Neural progenitor cell (in vitro differentiated cells): ENCODE data around the gene ZNF786. TPM values are rescaled to one million over a fixed set of nuclear protein-coding genes. Genes with fewer than 3 reads are reported as not detected.

Source experiments
- DNase-seq: peaks from one replicate; pipeline ENCODE4 v3.0.0-alpha.2; 2016; ENCODE audit warnings: low spot score
- H2AFZ ChIP-seq: fragments of 200-600 bp; sonication (generic); replicated peaks from 2 replicates; pipeline ENCODE4 v1.6.1; 2016; ENCODE audit warnings: antibody characterized with exemption
- H3F3A ChIP-seq: fragments of 200-600 bp; sonication (generic); 2 replicates; pipeline ENCODE4 v1.6.1; 2016; ENCODE audit warnings: antibody characterized with exemption, low read depth
- H3K27ac ChIP-seq: fragments of 200-600 bp; sonication (generic); 2 replicates; pipeline ENCODE4 v1.5.1; 2016; ENCODE audit warnings: mild to moderate bottlenecking
- H3K27me3 ChIP-seq: fragments of 200-600 bp; sonication (generic); 2 replicates; pipeline ENCODE4 v1.6.1; 2016; ENCODE audit warnings: mild to moderate bottlenecking, moderate library complexity
- H3K36me3 ChIP-seq: fragments of 200-600 bp; sonication (generic); 2 replicates; pipeline ENCODE4 v1.5.1; 2016
- H3K4me1 ChIP-seq: fragments of 200-600 bp; sonication (generic); 2 replicates; pipeline ENCODE4 v1.6.1; 2016; ENCODE audit warnings: mixed run types
- H3K4me2 ChIP-seq: fragments of 200-600 bp; sonication (generic); 2 replicates; pipeline ENCODE4 v1.6.1; 2016
- H3K4me3 ChIP-seq: fragments of 200-600 bp; sonication (generic); 2 replicates; pipeline ENCODE4 v1.5.1; 2016
- H3K79me2 ChIP-seq: fragments of 200-600 bp; sonication (generic); 2 replicates; pipeline ENCODE4 v1.6.1; 2016; ENCODE audit warnings: low read depth
- H3K9ac ChIP-seq: fragments of 200-600 bp; sonication (generic); 2 replicates; pipeline ENCODE4 v1.6.1; 2016
- H3K9me3 ChIP-seq: fragments of 200-600 bp; sonication (generic); 2 replicates; pipeline ENCODE4 v1.5.1; 2016; ENCODE audit warnings: low read depth
- H4K20me1 ChIP-seq: fragments of 200-600 bp; sonication (generic); 2 replicates; pipeline ENCODE4 v1.6.1; 2016; ENCODE audit warnings: low read depth
- H3K27ac Mint-ChIP-seq: 3 replicates; pipeline ENCODE4 v1.8.0; 2021; ENCODE audit warnings: mixed read lengths
- H3K27me3 Mint-ChIP-seq: 2 replicates; pipeline ENCODE4 v1.8.0; 2022; ENCODE audit warnings: low read depth, mild to moderate bottlenecking, inconsistent platforms, moderate library complexity, mixed read lengths; ENCODE audit not compliant: insufficient read depth
- H3K36me3 Mint-ChIP-seq: 3 replicates; pipeline ENCODE4 v1.8.0; 2021; ENCODE audit warnings: mixed read lengths
- H3K4me1 Mint-ChIP-seq: 3 replicates; pipeline ENCODE4 v1.8.0; 2021; ENCODE audit warnings: mixed read lengths
- H3K4me3 Mint-ChIP-seq: 3 replicates; pipeline ENCODE4 v1.8.0; 2021; ENCODE audit warnings: mild to moderate bottlenecking, moderate library complexity, mixed read lengths
- H3K9me3 Mint-ChIP-seq: 3 replicates; pipeline ENCODE4 v1.8.0; 2020; ENCODE audit warnings: mixed read lengths
- EZH2 ChIP-seq: fragments of 200-600 bp; sonication (generic); IDR thresholded peaks from 2 replicates; pipeline ENCODE4 v1.6.1; 2017; ENCODE audit warnings: antibody characterized with exemption, mild to moderate bottlenecking, moderate library complexity
- EZH2phosphoT487 ChIP-seq: fragments of 200-600 bp; sonication (generic); IDR thresholded peaks from 2 replicates; pipeline ENCODE4 v1.6.1; 2017; ENCODE audit warnings: antibody characterized with exemption
- total RNA-seq: library from RNA; depleted of rRNA; stranded (reverse); fragments of >200 nt; gene quantifications from 2 replicates; pipeline ENCODE4 v1.2.3, GENCODE V29; 2015; ENCODE audit warnings: low replicate concordance
- TF ChIP-seq, protein P1 (sequence below): fragments of 200-600 bp; sonication (generic); IDR thresholded peaks from 2 replicates; pipeline ENCODE4 v1.5.1; 2017; ENCODE audit warnings: antibody characterized with exemption, mild to moderate bottlenecking

ZNF786 gene
- total RNA-seq, 1 donor from 2014 or later: 6.3 TPM

- H3K36me3 ChIP-seq: peaks cover 4% of the 10 kb centered on the region
- no peak for TF ChIP-seq EZH2
- TF ChIP-seq, protein P1, sequence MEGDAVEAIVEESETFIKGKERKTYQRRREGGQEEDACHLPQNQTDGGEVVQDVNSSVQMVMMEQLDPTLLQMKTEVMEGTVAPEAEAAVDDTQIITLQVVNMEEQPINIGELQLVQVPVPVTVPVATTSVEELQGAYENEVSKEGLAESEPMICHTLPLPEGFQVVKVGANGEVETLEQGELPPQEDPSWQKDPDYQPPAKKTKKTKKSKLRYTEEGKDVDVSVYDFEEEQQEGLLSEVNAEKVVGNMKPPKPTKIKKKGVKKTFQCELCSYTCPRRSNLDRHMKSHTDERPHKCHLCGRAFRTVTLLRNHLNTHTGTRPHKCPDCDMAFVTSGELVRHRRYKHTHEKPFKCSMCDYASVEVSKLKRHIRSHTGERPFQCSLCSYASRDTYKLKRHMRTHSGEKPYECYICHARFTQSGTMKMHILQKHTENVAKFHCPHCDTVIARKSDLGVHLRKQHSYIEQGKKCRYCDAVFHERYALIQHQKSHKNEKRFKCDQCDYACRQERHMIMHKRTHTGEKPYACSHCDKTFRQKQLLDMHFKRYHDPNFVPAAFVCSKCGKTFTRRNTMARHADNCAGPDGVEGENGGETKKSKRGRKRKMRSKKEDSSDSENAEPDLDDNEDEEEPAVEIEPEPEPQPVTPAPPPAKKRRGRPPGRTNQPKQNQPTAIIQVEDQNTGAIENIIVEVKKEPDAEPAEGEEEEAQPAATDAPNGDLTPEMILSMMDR: no peak
- TF ChIP-seq EZH2phosphoT487: no peak
- Mint-ChIP-seq H3K4me3 (peak overlapping the region; percentile 98), H3K9me3 (peaks cover 3% of the 10 kb centered on the region), H3K36me3 (peaks cover 9% of the 10 kb centered on the region), H3K27me3 (peaks cover 4% of the 10 kb centered on the region), H3K27ac (peak overlapping the region; percentile 78), H3K4me1 (peaks cover 21% of the 10 kb centered on the region)
- peaks cover 38% of the 10 kb centered on the region for H3K79me2 ChIP-seq
- peak overlapping the region; percentile 90 for H3K4me2 ChIP-seq
- peaks cover 14% of the 10 kb centered on the region for H3K4me1 ChIP-seq
- H3F3A ChIP-seq: peaks cover 42% of the 10 kb centered on the region
- DNase-seq: no peak
- no peaks in the 10 kb centered on the region for H3K9me3 ChIP-seq
- H3K27me3 ChIP-seq: no peaks in the 10 kb centered on the region
- H2AFZ ChIP-seq: peak overlapping the region; percentile 78
- peak overlapping the region; percentile 88 for H3K4me3 ChIP-seq
- no peaks in the 10 kb centered on the region for H4K20me1 ChIP-seq
- peak overlapping the region; percentile 39 for H3K27ac ChIP-seq
- peak overlapping the region; percentile 85 for H3K9ac ChIP-seq
These were observed 34.8 kb upstream of the ZNF786 start for GRCh38 chr7:149125189-149125862.

DNA sequence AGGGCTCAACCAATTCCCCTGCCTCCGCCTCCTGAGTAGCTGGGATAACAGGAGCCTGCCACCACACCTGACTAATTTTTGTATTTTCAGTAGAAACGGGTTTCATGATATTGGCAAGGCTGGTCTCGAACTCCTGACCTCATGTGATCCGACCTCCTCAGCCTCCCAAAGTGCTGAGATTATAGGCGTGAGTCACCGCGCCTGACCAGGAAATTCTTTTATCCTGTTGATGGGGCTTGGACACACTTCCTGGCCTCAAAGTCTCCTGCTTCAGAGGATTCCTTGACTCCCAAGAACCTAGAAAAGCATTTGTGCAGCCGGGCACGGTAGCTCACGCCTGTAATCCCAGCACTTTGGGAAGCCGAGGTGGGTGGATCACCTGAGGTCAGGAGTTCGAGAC lies 19.5 kb upstream of the ZNF786 start:
- H3K4me3 Mint-ChIP-seq: no peak overlapping the region
- H3K4me2 ChIP-seq: no peak overlapping the region
- H3K79me2 ChIP-seq: no peaks in the 10 kb centered on the region
- no peaks in the 10 kb centered on the region for H3K27me3 ChIP-seq
- H3K4me1 Mint-ChIP-seq: no peaks in the 10 kb centered on the region
- no peak overlapping the region for H3K9ac ChIP-seq
- H3K4me1 ChIP-seq: no peaks in the 10 kb centered on the region
- peaks cover 5% of the 10 kb centered on the region for H3K27me3 Mint-ChIP-seq
- H2AFZ ChIP-seq: no peak overlapping the region
- H3K27ac Mint-ChIP-seq: no peak overlapping the region
- no peaks in the 10 kb centered on the region for H3K36me3 ChIP-seq
- TF ChIP-seq, protein P1: no peak
- TF ChIP-seq EZH2 (no peak), EZH2phosphoT487 (no peak)
- H3K9me3 ChIP-seq: no peaks in the 10 kb centered on the region
- no peaks in the 10 kb centered on the region for H3K9me3 Mint-ChIP-seq
- H3K27ac ChIP-seq: no peak overlapping the region
- no peaks in the 10 kb centered on the region for H3F3A ChIP-seq
- DNase-seq: no peak
- H3K4me3 ChIP-seq: no peak overlapping the region
- no peaks in the 10 kb centered on the region for H4K20me1 ChIP-seq
- peaks cover 16% of the 10 kb centered on the region for H3K36me3 Mint-ChIP-seq

DNA sequence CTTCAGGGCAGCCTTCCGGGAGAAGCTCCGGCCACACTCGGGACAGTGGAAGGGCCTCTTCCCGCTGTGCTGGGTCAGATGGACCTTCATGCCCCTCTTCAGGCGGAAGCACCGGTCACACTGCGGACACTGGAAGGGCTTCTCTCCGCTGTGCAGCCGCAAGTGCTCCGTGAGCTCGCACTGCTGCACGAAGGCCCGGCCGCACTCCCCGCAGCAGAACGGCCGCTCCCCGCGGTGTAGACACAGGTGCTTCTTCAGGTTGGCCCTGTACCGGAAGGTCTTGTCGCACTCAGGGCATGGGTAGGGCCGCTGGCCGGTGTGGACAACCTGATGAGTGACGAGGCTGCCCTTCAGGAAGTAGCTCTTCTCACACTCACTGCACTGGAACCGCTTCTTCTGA lies 14.2 kb upstream of the ZNF786 start:
- no peak for DNase-seq
- no peak overlapping the region for H3K27ac Mint-ChIP-seq
- Histone ChIP-seq H3K4me2 (no peak overlapping the region), H3K4me3 (no peak overlapping the region), H3K36me3 (no peaks in the 10 kb centered on the region), H3K9ac (no peak overlapping the region), H3F3A (no peaks in the 10 kb centered on the region), H3K79me2 (no peaks in the 10 kb centered on the region), H3K27ac (no peak overlapping the region), H2AFZ (no peak overlapping the region), H3K9me3 (no peaks in the 10 kb centered on the region), H3K27me3 (no peaks in the 10 kb centered on the region), H4K20me1 (no peaks in the 10 kb centered on the region), H3K4me1 (no peaks in the 10 kb centered on the region)
- H3K4me3 Mint-ChIP-seq: no peak overlapping the region
- H3K4me1 Mint-ChIP-seq: no peaks in the 10 kb centered on the region
- TF ChIP-seq EZH2 (no peak), EZH2phosphoT487 (no peak)
- TF ChIP-seq, protein P1: no peak
- peaks cover 9% of the 10 kb centered on the region for H3K27me3 Mint-ChIP-seq
- H3K9me3 Mint-ChIP-seq: no peaks in the 10 kb centered on the region
- peaks cover 15% of the 10 kb centered on the region for H3K36me3 Mint-ChIP-seq
